ENCODE measurements around the gene ANKS1A. TPM values are rescaled to one million over a fixed set of nuclear protein-coding genes. Genes with fewer than 3 reads are reported as not detected.

ANKS1A gene
- total RNA-seq, 6 experiments from 2014 or later: 6.7 to 17.4 (median 10.5) TPM

DNA sequence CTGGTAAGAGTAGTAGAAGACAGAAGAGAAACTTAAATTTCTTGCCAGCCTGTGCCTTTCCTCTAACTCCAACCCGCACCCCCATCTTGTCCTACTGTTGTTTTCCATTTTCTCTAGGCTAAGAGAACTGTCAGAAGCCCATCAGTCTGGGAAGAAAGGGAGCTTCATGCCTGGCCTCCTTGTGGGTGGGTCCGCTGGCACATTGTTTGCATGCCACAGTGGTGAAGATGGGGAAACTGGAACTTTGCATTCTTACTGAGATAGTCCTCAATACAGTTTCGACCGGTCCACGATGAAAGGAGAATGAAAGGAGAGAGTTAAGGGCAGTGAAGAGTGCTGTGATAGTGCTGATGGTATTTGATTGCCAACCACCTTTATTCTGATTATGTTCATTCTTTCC, 149.0 kb downstream of the ANKS1A start:
- 96% methylated on average over 5 of the region's 5 CpGs for WGBS (ENCODE audit: insufficient coverage, low coverage, low lambda C conversion rate, missing lambda C conversion rate)
- no peaks in the 10 kb centered on the region for H3K9me3 ChIP-seq
- intact Hi-C loops (cut with DNase I): no loop called here
- no peak for ATAC-seq
- no peak overlapping the region for H3K27ac ChIP-seq
- no peaks in the 10 kb centered on the region for H3K27me3 ChIP-seq
- DNase-seq: peak in 1 of 3 donors; percentile 17
- H3K4me1 ChIP-seq: peaks cover 0 to 13% (median 0%) of the 10 kb centered on the region in 4 donors
- TF ChIP-seq, protein P1, sequence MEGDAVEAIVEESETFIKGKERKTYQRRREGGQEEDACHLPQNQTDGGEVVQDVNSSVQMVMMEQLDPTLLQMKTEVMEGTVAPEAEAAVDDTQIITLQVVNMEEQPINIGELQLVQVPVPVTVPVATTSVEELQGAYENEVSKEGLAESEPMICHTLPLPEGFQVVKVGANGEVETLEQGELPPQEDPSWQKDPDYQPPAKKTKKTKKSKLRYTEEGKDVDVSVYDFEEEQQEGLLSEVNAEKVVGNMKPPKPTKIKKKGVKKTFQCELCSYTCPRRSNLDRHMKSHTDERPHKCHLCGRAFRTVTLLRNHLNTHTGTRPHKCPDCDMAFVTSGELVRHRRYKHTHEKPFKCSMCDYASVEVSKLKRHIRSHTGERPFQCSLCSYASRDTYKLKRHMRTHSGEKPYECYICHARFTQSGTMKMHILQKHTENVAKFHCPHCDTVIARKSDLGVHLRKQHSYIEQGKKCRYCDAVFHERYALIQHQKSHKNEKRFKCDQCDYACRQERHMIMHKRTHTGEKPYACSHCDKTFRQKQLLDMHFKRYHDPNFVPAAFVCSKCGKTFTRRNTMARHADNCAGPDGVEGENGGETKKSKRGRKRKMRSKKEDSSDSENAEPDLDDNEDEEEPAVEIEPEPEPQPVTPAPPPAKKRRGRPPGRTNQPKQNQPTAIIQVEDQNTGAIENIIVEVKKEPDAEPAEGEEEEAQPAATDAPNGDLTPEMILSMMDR (IDR thresholded peaks at IDR 0.05): no peak
- TF ChIP-seq POLR2A (IDR thresholded peaks at IDR 0.05): no peak
- no peak overlapping the region for H3K4me3 ChIP-seq
- H3K36me3 ChIP-seq: peaks cover 0 to 5% (median 0%) of the 10 kb centered on the region in 4 donors

DNA sequence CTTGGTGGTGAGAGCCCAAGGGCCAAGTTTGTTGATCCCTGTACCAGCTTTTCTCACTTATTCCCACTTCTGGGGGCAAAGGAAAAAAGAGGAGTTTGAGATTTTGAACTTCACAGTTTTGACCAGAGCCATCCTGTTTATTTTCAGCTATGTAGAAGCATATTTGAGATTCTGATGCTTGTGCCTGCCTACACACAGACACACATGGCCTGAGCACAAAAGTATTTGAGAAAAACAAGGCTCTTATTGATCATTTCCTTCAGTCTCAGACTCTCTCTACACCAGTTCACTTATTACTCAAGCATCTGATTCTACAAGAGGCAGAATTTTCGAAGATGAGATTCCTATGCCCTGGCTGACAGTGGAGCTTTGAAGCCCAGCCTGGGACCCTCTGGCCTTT, 151.3 kb downstream of the ANKS1A start:
- TF ChIP-seq, protein P1 (IDR thresholded peaks at IDR 0.05): no peak
- no peak for TF ChIP-seq POLR2A (IDR thresholded peaks at IDR 0.05)
- Histone ChIP-seq H3K27ac (no peak overlapping the region), H3K4me3 (no peak overlapping the region), H3K4me1 (peaks cover 0 to 14% (median 0%) of the 10 kb centered on the region in 4 donors), H3K36me3 (peaks cover 0 to 5% (median 0%) of the 10 kb centered on the region in 4 donors), H3K9me3 (no peaks in the 10 kb centered on the region), H3K27me3 (no peaks in the 10 kb centered on the region)
- WGBS (ENCODE audit: insufficient coverage, low coverage, low lambda C conversion rate, missing lambda C conversion rate): 100% methylated on average over 1 of the region's 1 CpG
- no peak for ATAC-seq
- intact Hi-C loops (cut with DNase I): no loop called here
- no peak for DNase-seq

DNA sequence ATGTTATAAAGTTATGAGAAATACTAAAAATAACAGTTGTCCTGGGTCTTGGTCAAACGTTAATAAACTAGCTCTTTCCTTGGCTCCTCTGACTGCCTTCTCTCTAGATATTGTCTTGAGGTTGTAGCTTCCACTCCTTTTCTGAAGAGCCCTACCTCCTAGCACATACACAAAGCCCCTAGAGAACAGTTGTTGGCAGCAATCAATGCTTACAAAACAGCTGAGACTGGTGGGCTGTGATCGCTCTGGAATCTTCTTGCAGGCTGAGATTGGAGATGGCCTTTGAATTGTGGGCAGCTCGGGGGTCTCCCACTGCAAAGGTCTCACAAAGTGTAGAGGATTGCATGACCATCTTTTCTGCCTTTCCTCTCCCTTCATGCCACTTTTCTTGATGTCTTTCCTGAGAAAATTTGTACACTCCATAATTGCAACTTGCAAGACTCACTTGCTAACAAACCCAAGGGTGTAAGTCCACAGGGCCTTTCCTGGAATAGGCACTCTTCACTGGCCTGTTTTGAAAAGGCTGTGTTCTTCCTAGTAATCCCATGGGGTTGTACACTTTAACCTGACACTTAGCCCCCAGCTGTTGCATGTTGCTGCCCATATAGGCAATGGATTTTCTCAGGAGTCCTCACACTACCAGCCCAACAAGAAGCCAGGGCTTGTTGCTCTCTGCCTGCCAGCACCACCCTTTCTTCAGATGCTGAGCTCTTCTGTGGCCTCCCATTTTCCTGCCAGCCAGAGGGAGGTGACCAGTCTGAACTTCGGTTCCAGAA, 152.2 kb downstream of the ANKS1A start:
- no peaks in the 10 kb centered on the region for H3K27me3 ChIP-seq
- TF ChIP-seq, protein P1 (IDR thresholded peaks at IDR 0.05): no peak
- TF ChIP-seq POLR2A (IDR thresholded peaks at IDR 0.05): no peak
- no peaks in the 10 kb centered on the region for H3K9me3 ChIP-seq
- DNase-seq (peak in 1 of 3 donors; percentile 14), ATAC-seq (no peak)
- intact Hi-C loops (cut with DNase I): no loop called here
- peaks cover 0 to 5% (median 0%) of the 10 kb centered on the region in 4 donors for H3K36me3 ChIP-seq
- H3K27ac ChIP-seq: no peak overlapping the region
- 91% methylated on average over 3 of the region's 4 CpGs for WGBS (ENCODE audit: insufficient coverage, low coverage, low lambda C conversion rate, missing lambda C conversion rate)
- peaks cover 0 to 8% (median 0%) of the 10 kb centered on the region in 4 donors for H3K4me1 ChIP-seq
- no peak overlapping the region for H3K4me3 ChIP-seq

DNA sequence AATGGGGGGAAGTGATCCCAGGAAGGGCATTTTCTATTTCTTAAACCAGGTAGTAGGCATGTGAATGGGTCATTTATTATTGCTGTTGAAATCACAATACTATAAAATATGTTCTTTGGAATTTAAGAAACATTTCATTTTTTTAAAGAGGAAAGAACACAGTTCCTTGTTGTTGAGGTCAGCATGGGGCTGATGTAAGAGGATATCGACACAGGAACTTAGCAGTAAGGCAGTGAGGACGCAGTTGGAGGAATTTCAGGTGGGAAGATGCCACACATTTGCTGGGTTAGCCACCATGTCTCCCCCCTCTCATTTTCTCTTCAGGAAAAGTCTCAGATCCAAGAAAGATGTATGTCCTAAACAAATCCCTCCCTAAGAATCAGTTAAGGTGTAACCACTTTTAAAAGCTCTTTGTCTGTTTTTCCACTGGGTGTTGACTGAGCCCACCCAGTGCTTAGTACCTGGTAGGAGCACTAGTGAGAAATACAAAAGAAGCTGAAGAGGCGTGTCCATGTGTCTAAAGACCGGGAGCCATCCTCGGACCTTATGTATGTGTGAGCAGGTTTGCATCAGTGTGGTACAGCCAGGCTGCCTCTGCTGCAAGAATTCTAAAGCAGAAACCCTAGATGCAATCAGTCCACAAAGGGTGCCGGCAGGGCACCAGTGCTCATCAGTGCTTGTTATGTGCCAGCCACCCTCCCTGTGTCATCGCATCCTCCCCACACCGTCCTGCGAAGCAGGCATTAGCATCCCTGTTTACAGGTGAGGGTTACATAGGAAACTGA, 153.2 kb downstream of the ANKS1A start:
- H3K9me3 ChIP-seq: no peaks in the 10 kb centered on the region
- peaks cover 0 to 5% (median 0%) of the 10 kb centered on the region in 4 donors for H3K36me3 ChIP-seq
- no peak for TF ChIP-seq POLR2A (IDR thresholded peaks at IDR 0.05)
- TF ChIP-seq, protein P1 (IDR thresholded peaks at IDR 0.05): no peak
- ATAC-seq: no peak
- H3K27me3 ChIP-seq: no peaks in the 10 kb centered on the region
- H3K4me3 ChIP-seq: no peak overlapping the region
- peak in 1 of 3 donors; percentile 28 for DNase-seq
- no peak overlapping the region for H3K27ac ChIP-seq
- peaks cover 0 to 12% (median 2%) of the 10 kb centered on the region in 4 donors for H3K4me1 ChIP-seq
- 92% methylated on average over 5 of the region's 9 CpGs for WGBS (ENCODE audit: insufficient coverage, low coverage, low lambda C conversion rate, missing lambda C conversion rate)
- intact Hi-C loops (cut with DNase I): no loop called here

Measured in right lobe of liver (tissue), 6 donors.